A549 (cell line): Measurements from ENCODE around the gene PRMT7.

Experiments used
- CHD2 ChIP-seq: fragments of 150-350 bp; IDR thresholded peaks from 2 replicates; pipeline ENCODE4 v1.6.1; 2014; ENCODE audit warnings: low read length; ENCODE audit not compliant: partially characterized antibody
- EHMT2 ChIP-seq: fragments of 200-600 bp; sonication (generic); IDR thresholded peaks from 2 replicates; pipeline ENCODE4 v1.6.1; 2016; ENCODE audit warnings: antibody characterized with exemption, low read depth, mild to moderate bottlenecking, moderate library complexity
- JUNB ChIP-seq: fragments of >200 bp; sonication (Bioruptor Twin); formaldehyde crosslinking; IDR thresholded peaks from 2 replicates; pipeline ENCODE4 v1.6.1; 2016
- TF ChIP-seq, protein P1 (sequence below): fragments of >200 bp; sonication (Bioruptor Twin); formaldehyde crosslinking; IDR thresholded peaks from 3 replicates; pipeline ENCODE4 v1.5.1; 2016
- TF ChIP-seq, protein P2 (sequence below): IDR thresholded peaks from 2 replicates; pipeline ENCODE4 v1.6.1; 2012
- TF ChIP-seq, protein P3 (sequence below): fragments of 200-600 bp; sonication (generic); IDR thresholded peaks from 2 replicates; pipeline ENCODE4 v1.6.1; 2016; ENCODE audit warnings: antibody characterized with exemption, mild to moderate bottlenecking, moderate library complexity

DNA sequence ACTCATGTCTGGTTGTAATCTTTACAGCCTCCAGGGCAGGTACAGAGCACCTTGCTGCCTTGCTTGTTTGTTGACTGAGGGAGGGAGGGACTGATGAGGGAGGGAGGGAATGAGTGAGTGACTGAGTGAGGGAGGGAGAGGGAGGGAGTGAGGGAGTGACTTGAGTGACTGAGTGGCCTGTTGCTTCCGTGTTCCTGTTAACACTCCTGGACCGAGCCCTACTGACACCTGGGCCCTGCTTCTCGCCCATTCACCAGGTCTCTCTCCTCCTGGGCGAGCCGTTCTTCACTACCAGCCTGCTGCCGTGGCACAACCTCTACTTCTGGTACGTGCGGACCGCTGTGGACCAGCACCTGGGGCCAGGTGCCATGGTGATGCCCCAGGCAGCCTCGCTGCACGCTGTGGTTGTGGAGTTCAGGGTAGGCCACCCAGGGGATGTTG, 41.2 kb downstream of the PRMT7 start:
- TF ChIP-seq, protein P1, sequence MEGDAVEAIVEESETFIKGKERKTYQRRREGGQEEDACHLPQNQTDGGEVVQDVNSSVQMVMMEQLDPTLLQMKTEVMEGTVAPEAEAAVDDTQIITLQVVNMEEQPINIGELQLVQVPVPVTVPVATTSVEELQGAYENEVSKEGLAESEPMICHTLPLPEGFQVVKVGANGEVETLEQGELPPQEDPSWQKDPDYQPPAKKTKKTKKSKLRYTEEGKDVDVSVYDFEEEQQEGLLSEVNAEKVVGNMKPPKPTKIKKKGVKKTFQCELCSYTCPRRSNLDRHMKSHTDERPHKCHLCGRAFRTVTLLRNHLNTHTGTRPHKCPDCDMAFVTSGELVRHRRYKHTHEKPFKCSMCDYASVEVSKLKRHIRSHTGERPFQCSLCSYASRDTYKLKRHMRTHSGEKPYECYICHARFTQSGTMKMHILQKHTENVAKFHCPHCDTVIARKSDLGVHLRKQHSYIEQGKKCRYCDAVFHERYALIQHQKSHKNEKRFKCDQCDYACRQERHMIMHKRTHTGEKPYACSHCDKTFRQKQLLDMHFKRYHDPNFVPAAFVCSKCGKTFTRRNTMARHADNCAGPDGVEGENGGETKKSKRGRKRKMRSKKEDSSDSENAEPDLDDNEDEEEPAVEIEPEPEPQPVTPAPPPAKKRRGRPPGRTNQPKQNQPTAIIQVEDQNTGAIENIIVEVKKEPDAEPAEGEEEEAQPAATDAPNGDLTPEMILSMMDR, result no peak
- TF ChIP-seq, protein P2, sequence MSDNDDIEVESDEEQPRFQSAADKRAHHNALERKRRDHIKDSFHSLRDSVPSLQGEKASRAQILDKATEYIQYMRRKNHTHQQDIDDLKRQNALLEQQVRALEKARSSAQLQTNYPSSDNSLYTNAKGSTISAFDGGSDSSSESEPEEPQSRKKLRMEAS, result no peak
- no peak for TF ChIP-seq EHMT2
- TF ChIP-seq JUNB, result no peak
- no peak for TF ChIP-seq CHD2
- TF ChIP-seq, protein P3, sequence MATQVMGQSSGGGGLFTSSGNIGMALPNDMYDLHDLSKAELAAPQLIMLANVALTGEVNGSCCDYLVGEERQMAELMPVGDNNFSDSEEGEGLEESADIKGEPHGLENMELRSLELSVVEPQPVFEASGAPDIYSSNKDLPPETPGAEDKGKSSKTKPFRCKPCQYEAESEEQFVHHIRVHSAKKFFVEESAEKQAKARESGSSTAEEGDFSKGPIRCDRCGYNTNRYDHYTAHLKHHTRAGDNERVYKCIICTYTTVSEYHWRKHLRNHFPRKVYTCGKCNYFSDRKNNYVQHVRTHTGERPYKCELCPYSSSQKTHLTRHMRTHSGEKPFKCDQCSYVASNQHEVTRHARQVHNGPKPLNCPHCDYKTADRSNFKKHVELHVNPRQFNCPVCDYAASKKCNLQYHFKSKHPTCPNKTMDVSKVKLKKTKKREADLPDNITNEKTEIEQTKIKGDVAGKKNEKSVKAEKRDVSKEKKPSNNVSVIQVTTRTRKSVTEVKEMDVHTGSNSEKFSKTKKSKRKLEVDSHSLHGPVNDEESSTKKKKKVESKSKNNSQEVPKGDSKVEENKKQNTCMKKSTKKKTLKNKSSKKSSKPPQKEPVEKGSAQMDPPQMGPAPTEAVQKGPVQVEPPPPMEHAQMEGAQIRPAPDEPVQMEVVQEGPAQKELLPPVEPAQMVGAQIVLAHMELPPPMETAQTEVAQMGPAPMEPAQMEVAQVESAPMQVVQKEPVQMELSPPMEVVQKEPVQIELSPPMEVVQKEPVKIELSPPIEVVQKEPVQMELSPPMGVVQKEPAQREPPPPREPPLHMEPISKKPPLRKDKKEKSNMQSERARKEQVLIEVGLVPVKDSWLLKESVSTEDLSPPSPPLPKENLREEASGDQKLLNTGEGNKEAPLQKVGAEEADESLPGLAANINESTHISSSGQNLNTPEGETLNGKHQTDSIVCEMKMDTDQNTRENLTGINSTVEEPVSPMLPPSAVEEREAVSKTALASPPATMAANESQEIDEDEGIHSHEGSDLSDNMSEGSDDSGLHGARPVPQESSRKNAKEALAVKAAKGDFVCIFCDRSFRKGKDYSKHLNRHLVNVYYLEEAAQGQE, result no peak
